ENCODE data around the gene MAP3K6.

The MAP3K6 gene

GRCh38 chr1:27368869-27369582 is 2.3 kb upstream of the MAP3K6 start:
- Histone ChIP-seq H2BK12ac (ENCODE audit: low read length) (no peak overlapping the region), H2BK120ac (ENCODE audit: insufficient read depth, low read length, poor library complexity) (no peak overlapping the region), H3K36me3 (ENCODE audit: control insufficient read depth in 1 of 2, insufficient read depth in 2 of 2, low read length in 2 of 2) (no peaks in the 10 kb centered on the region), H3K4me1 (ENCODE audit: control insufficient read depth in 1 of 2, insufficient read depth in 2 of 2, low read length in 2 of 2) (peaks cover 15 to 16% of the 10 kb centered on the region in 2 experiments), H3K14ac (ENCODE audit: low read length) (no peak overlapping the region), H3K79me2 (ENCODE audit: control insufficient read depth, insufficient read depth, low read length, poor library complexity) (peaks cover 1% of the 10 kb centered on the region), H3K23ac (ENCODE audit: low read length) (no peak overlapping the region), H3K9me3 (ENCODE audit: insufficient read depth, low read depth, low read length) (peaks cover 3% of the 10 kb centered on the region), H2BK5ac (ENCODE audit: low read depth, low read length, poor library complexity) (no peak overlapping the region), H3K9ac (ENCODE audit: low read length) (no peak overlapping the region), H3K27me3 (ENCODE audit: insufficient read depth, low read length) (no peaks in the 10 kb centered on the region), H3K79me1 (ENCODE audit: low read length) (peaks cover 11% of the 10 kb centered on the region), H3K4ac (ENCODE audit: low read depth, low read length) (no peak overlapping the region), H4K8ac (ENCODE audit: low read depth, low read length) (no peak overlapping the region), H3K18ac (ENCODE audit: low read length) (no peak overlapping the region), H4K91ac (ENCODE audit: low read depth, low read length) (no peak overlapping the region), H2AFZ (ENCODE audit: insufficient read depth, low read length, poor library complexity) (no peak overlapping the region), H2AK5ac (ENCODE audit: low read length) (no peak overlapping the region), H3K27ac (ENCODE audit: low read depth, low read length) (no peak overlapping the region), H4K12ac (ENCODE audit: low read depth, low read length) (no peak overlapping the region), H3K4me3 (ENCODE audit: low read depth, low read length) (no peak overlapping the region), H3K4me2 (ENCODE audit: low read length) (no peak overlapping the region)
- no CpG with 5 or more reads among the region's 13 CpGs for WGBS (ENCODE audit: extremely low coverage, insufficient coverage, insufficient read length)
- peak in 1 of 2 donors; percentile 33 for DNase-seq

GRCh38 chr1:27367160-27367650 is 444 bp upstream of the MAP3K6 start:
- DNase-seq = no peak
- Histone ChIP-seq H2AK5ac (ENCODE audit: low read length) (no peak overlapping the region), H2BK120ac (ENCODE audit: insufficient read depth, low read length, poor library complexity) (no peak overlapping the region)

GRCh38 chr1:27366113-27366410 is 699 bp downstream of the MAP3K6 start:
- Histone ChIP-seq H3K4me3 (ENCODE audit: low read depth, low read length) (peak overlapping the region; percentile 80), H2AK5ac (ENCODE audit: low read length) (no peak overlapping the region), H3K36me3 (ENCODE audit: control insufficient read depth in 1 of 2, insufficient read depth in 2 of 2, low read length in 2 of 2) (peaks cover 2 to 8% of the 10 kb centered on the region in 2 experiments), H3K23ac (ENCODE audit: low read length) (no peak overlapping the region), H3K9ac (ENCODE audit: low read length) (peak overlapping the region; percentile 37), H3K14ac (ENCODE audit: low read length) (peak overlapping the region; percentile 50), H3K4me2 (ENCODE audit: low read length) (peak overlapping the region; percentile 74), H3K9me3 (ENCODE audit: insufficient read depth, low read depth, low read length) (peaks cover 5% of the 10 kb centered on the region), H3K4ac (ENCODE audit: low read depth, low read length) (no peak overlapping the region), H3K18ac (ENCODE audit: low read length) (peak overlapping the region; percentile 54), H3K79me1 (ENCODE audit: low read length) (peaks cover 11% of the 10 kb centered on the region), H2BK5ac (ENCODE audit: low read depth, low read length, poor library complexity) (no peak overlapping the region), H4K8ac (ENCODE audit: low read depth, low read length) (peak overlapping the region; percentile 63), H4K91ac (ENCODE audit: low read depth, low read length) (peak overlapping the region; percentile 60), H3K27ac (ENCODE audit: low read depth, low read length) (peak overlapping the region; percentile 60), H2BK120ac (ENCODE audit: insufficient read depth, low read length, poor library complexity) (no peak overlapping the region), H3K27me3 (ENCODE audit: insufficient read depth, low read length) (peaks cover 4% of the 10 kb centered on the region), H3K79me2 (ENCODE audit: control insufficient read depth, insufficient read depth, low read length, poor library complexity) (peaks cover 1% of the 10 kb centered on the region), H4K12ac (ENCODE audit: low read depth, low read length) (peak overlapping the region; percentile 32), H2BK12ac (ENCODE audit: low read length) (no peak overlapping the region), H3K4me1 (ENCODE audit: control insufficient read depth in 1 of 2, insufficient read depth in 2 of 2, low read length in 2 of 2) (peaks cover 17% of the 10 kb centered on the region in 2 experiments), H2AFZ (ENCODE audit: insufficient read depth, low read length, poor library complexity) (peak overlapping the region; percentile 58)
- peak; percentile 81 to 88 for DNase-seq
- no CpG with 5 or more reads among the region's 30 CpGs for WGBS (ENCODE audit: extremely low coverage, insufficient coverage, insufficient read length)

More at GRCh38 chr1:27367160-27367650, 444 bp upstream of the MAP3K6 start:
- Histone ChIP-seq H3K79me2 (ENCODE audit: control insufficient read depth, insufficient read depth, low read length, poor library complexity) (peaks cover 1% of the 10 kb centered on the region), H4K91ac (ENCODE audit: low read depth, low read length) (no peak overlapping the region), H3K36me3 (ENCODE audit: control insufficient read depth in 1 of 2, insufficient read depth in 2 of 2, low read length in 2 of 2) (peaks cover 0 to 4% of the 10 kb centered on the region in 2 experiments), H3K4me1 (ENCODE audit: control insufficient read depth in 1 of 2, insufficient read depth in 2 of 2, low read length in 2 of 2) (peaks cover 17% of the 10 kb centered on the region in 2 experiments), H3K4me2 (ENCODE audit: low read length) (peak overlapping the region; percentile 74), H3K18ac (ENCODE audit: low read length) (no peak overlapping the region), H3K9me3 (ENCODE audit: insufficient read depth, low read depth, low read length) (peaks cover 5% of the 10 kb centered on the region), H3K27me3 (ENCODE audit: insufficient read depth, low read length) (no peaks in the 10 kb centered on the region), H3K4me3 (ENCODE audit: low read depth, low read length) (no peak overlapping the region), H3K23ac (ENCODE audit: low read length) (no peak overlapping the region), H3K14ac (ENCODE audit: low read length) (no peak overlapping the region), H2AFZ (ENCODE audit: insufficient read depth, low read length, poor library complexity) (no peak overlapping the region), H3K27ac (ENCODE audit: low read depth, low read length) (no peak overlapping the region), H3K9ac (ENCODE audit: low read length) (no peak overlapping the region), H3K4ac (ENCODE audit: low read depth, low read length) (no peak overlapping the region), H2BK5ac (ENCODE audit: low read depth, low read length, poor library complexity) (no peak overlapping the region), H4K12ac (ENCODE audit: low read depth, low read length) (no peak overlapping the region), H4K8ac (ENCODE audit: low read depth, low read length) (no peak overlapping the region), H2BK12ac (ENCODE audit: low read length) (no peak overlapping the region), H3K79me1 (ENCODE audit: low read length) (peaks cover 11% of the 10 kb centered on the region)
- WGBS (ENCODE audit: extremely low coverage, insufficient coverage, insufficient read length) = no CpG with 5 or more reads among the region's 8 CpGs

- Histone ChIP-seq H3K9ac (ENCODE audit: low read length) (no peak overlapping the region), H2AFZ (ENCODE audit: insufficient read depth, low read length, poor library complexity) (peak overlapping the region; percentile 58), H4K8ac (ENCODE audit: low read depth, low read length) (peak overlapping the region; percentile 63), H3K4me1 (ENCODE audit: control insufficient read depth in 1 of 2, insufficient read depth in 2 of 2, low read length in 2 of 2) (peaks cover 17 to 20% of the 10 kb centered on the region in 2 experiments), H4K12ac (ENCODE audit: low read depth, low read length) (peak overlapping the region; percentile 32), H2BK120ac (ENCODE audit: insufficient read depth, low read length, poor library complexity) (no peak overlapping the region), H3K18ac (ENCODE audit: low read length) (peak overlapping the region; percentile 54), H3K27ac (ENCODE audit: low read depth, low read length) (peak overlapping the region; percentile 50), H3K79me1 (ENCODE audit: low read length) (peaks cover 11% of the 10 kb centered on the region), H3K79me2 (ENCODE audit: control insufficient read depth, insufficient read depth, low read length, poor library complexity) (peaks cover 1% of the 10 kb centered on the region), H3K27me3 (ENCODE audit: insufficient read depth, low read length) (peaks cover 9% of the 10 kb centered on the region), H3K4ac (ENCODE audit: low read depth, low read length) (no peak overlapping the region), H3K36me3 (ENCODE audit: control insufficient read depth in 1 of 2, insufficient read depth in 2 of 2, low read length in 2 of 2) (peaks cover 2 to 8% of the 10 kb centered on the region in 2 experiments), H3K9me3 (ENCODE audit: insufficient read depth, low read depth, low read length) (peaks cover 5% of the 10 kb centered on the region), H2BK12ac (ENCODE audit: low read length) (no peak overlapping the region), H3K4me3 (ENCODE audit: low read depth, low read length) (peak overlapping the region; percentile 80), H3K4me2 (ENCODE audit: low read length) (peak overlapping the region; percentile 74), H4K91ac (ENCODE audit: low read depth, low read length) (peak overlapping the region; percentile 60), H3K14ac (ENCODE audit: low read length) (peak overlapping the region; percentile 0), H2AK5ac (ENCODE audit: low read length) (no peak overlapping the region), H3K23ac (ENCODE audit: low read length) (no peak overlapping the region), H2BK5ac (ENCODE audit: low read depth, low read length, poor library complexity) (no peak overlapping the region)
- no CpG with 5 or more reads among the region's 40 CpGs for WGBS (ENCODE audit: extremely low coverage, insufficient coverage, insufficient read length)
- peak; percentile 85 to 86 for DNase-seq
Measured at GRCh38 chr1:27365372-27366112, 1.2 kb downstream of the MAP3K6 start.
